8988T (cell line): ENCODE results near the gene CDX1.

ENCODE experiments used
- DNase-seq: peaks from one replicate; pipeline ENCODE4 v3.0.0; 2011

CDX1 gene

DNA sequence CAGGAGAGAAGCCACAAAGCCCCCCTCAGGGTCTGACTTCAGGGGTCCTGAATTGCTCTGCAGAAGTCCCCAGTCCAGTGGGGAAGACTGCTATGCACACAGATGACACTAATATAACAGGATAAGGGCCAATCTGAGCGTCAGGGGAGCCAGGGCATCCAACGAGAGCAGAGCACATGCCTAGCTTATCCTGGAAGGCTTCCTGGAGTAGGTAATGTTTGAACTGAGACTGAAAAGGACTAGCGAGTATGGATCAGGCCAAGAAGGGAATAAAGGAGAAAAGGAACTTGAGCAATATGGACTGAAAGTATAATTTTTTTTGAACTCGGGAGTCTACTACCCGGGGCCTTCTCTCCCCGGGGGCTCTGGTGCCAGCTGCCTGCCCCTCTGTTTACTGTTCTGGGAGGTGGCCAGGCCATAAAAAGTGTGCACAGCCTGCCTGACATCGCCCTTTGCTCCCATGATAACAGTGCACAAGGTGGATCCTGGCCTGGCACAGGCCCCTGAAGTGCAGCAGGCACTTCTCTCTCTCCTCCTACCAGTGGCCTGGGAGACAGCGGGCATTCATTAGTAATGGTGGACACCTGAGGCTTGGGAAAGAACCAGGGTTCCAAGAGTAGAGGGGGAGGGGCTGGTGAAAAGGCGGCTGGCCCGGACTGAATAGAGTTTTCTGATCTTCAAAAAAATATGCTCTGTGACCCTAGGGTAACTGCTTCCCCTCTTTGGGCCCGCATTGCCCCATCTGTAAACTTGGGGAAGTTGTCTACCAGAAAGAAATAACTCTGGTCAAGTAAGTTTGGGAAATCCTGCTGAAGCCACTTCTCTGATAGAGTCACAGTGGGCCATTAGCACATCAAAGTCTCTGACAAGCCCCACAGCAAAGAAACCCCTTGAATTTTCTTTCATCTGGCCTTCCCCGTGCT lies 18.7 kb downstream of the CDX1 start:
- DNase-seq = no peak

- DNase-seq = no peak
Measured at GRCh38 chr5:150186137-150186536, 19.6 kb downstream of the CDX1 start.

DNA sequence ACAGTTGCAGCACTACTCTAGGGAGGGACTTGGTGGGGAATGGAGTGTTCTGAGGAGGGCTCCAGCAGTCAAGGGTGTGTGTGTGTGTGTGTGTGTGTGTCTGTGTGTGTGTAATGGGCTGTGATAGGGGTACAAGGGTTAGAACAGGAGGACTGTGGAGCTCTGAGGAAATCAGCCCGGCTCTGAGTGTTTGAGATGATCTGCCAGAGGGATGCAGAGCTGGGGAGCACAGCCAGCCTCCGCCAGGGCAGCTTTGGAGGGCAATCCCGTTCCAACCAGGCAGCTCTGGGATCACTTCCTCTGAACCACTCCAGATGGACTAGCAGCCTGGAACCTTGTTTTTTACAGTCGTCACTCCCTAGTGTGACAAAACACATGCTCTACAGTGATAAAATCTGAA lies 20.3 kb downstream of the CDX1 start:
- DNase-seq = no peak

GRCh38 chr5:150188146-150188842 lies 21.7 kb downstream of the CDX1 start:
- DNase-seq = no peak

- DNase-seq = no peak
Measured at GRCh38 chr5:150189326-150189725, 22.7 kb downstream of the CDX1 start.

DNA sequence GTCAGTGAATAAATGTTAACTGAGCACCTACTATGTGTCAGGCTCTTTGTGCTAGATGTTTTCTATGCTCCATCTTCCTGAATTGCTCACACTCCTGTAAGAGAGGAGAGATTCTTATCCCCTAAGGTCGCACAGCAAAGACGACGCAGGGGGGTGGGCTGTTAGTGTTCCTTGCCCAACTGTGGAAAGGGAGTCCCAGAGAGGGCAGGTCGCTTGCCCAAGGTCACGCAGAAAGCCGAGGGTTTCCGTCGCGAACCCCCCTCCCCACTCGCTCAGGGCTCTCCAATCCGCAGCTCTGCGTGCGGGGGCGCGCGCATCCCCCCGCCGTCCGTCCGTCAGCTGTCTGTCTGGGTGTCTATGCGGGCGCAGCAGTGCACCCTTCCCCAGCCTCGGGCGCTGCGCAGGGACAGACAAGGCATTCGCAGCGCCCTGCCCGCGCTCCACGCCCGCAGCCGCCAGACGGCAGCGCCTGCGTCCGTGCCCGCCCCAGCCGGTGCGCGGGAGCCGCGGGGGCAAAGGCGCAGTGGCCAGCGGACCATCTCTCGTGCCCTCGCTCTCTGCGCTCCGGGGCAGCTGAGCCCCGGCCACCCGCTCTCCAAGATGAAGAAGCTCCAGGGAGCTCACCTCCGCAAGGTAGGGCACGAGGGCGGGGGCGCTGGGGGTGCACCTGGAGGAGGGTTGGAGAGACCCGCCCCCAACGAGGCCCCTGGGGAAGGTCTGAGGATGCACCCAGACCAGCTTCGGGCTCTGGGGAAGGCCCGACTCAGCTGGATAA lies 23.3 kb downstream of the CDX1 start, which contains the start of gene SLC6A7:
SLC6A7 (plus strand) TSS at position 335 of the 775 bp plus-strand sequence; CDS start at position 601, 266 bp downstream.
- DNase-seq = no peak

GRCh38 chr5:150190503-150190979 lies 24.0 kb downstream of the CDX1 start:
- DNase-seq = no peak

- DNase-seq = no peak
Measured at GRCh38 chr5:150190987-150191386, 24.4 kb downstream of the CDX1 start.

GRCh38 chr5:150192462-150192861 lies 25.9 kb downstream of the CDX1 start:
- no peak for DNase-seq

GRCh38 chr5:150195736-150196485 lies 29.3 kb downstream of the CDX1 start:
- DNase-seq = no peak

DNA sequence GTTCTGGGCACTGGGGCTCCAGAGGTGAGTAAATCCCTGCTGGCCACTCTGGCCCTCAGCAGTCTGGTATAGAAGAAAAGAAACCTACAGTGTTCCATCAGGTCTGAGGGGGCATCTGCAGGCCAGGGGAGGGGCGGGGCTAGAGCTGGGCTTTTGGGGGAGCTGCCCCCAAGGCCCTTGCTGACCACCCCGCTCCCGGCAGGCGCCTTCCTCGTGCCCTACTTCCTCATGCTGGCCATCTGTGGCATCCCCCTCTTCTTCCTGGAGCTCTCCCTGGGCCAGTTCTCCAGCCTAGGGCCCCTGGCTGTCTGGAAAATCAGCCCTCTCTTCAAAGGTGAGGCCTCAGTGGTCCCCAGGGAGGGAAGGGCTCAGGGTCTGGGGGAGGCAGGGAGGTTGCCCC lies 29.9 kb downstream of the CDX1 start:
- DNase-seq = no peak

DNA sequence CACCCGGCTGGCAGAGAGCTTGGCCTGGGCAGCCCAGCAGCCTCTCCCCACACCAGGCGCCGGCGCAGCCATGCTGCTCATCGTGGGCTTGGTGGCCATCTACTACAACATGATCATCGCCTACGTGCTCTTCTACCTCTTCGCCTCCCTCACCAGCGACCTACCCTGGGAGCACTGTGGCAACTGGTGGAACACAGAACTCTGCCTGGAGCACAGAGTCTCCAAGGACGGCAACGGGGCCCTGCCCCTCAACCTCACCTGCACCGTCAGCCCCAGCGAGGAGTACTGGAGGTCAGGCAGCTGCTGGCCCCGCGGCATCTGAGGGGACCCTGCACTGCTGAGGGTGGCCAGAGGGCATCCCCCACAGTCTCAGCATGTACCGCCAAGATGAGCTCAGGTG lies 30.4 kb downstream of the CDX1 start:
- DNase-seq = no peak

GRCh38 chr5:150197476-150197875 lies 30.9 kb downstream of the CDX1 start:
- DNase-seq = no peak

GRCh38 chr5:150202501-150202900 lies 35.9 kb downstream of the CDX1 start:
- no peak for DNase-seq

DNA sequence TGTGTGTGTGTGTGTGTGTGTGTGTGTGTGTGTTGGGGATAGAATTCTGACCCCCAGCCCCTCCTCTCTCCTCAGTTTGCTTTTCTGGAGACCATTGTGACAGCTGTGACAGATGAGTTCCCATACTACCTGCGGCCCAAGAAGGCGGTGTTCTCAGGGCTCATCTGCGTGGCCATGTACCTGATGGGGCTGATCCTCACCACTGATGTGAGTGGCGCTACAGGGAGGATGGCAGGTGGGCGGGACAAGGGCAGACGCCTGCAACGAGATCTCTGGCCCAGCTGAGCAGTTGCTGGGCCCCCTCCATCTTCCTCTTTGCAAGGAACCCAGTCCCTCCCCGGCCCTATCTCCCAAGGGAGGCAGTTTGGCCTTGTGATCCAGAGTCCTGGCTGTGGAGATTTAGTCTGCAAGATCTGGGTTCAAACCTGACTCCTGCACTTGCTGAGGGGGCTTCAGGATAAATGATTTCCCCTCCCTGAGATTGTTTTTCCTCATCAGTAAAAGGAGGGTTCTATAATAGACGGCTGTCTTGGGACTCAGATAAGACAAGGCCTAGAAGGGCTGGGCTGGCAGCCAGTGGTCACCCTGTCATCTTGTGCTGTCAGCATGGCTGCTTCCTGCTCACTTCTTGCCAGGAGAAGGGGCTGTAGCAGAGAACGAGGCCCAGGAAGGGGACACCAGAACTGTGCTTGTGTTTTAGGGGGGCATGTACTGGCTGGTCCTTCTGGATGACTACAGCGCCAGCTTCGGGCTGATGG lies 37.4 kb downstream of the CDX1 start:
- no peak for DNase-seq

GRCh38 chr5:150204590-150204960 lies 38.0 kb downstream of the CDX1 start:
- no peak for DNase-seq

DNA sequence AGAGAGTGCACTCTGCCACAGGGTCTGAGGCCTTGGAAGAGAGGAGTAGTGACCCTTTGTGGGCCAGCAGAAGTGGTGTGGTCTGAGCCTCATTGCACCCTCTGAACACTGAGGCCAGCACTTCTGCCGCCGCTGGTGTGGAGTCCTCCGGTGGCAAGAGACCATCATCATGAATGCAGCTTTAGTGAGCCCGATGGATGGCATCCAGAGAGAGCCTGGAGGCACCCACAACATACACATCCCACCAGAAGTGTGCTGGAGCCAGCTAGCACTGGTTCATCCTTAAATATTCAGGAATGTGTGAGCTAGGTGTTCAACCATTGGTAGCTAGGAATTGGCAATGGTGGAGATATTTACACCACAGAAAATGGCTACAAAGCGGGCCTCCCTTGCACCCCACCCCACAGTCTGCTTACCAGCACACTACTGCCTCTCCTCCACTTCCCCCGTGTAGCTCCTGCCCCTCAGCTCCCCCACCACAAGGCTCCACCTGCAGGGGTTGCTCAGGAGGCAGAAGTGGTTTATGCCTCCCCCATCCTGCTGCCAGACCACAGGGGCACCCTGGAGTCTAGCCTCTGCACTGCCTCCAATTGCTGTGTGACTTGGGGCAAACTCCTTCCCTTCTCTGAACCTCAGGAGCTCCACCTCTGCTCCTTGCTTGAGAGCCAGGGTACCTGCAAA lies 39.7 kb downstream of the CDX1 start:
- no peak for DNase-seq

DNA sequence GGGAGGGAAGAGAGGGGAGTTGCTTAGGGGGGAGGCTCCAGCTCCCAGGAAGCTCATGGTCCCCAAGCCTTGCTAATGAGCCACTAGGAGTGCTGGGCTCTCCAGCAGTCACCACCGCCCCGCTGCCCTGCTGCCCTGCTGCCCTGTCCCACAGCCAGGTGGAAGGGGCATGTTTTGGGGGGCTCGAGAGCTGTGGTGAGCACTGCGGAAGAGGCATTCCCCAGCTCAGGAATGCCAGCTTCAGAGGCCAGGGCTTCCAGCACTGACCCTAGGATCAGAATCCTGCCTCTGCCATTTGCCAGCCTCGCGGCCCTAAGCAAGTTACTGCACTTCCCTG lies 40.2 kb downstream of the CDX1 start:
- DNase-seq = no peak

GRCh38 chr5:150208187-150209098 lies 41.9 kb downstream of the CDX1 start:
- DNase-seq = no peak

DNA sequence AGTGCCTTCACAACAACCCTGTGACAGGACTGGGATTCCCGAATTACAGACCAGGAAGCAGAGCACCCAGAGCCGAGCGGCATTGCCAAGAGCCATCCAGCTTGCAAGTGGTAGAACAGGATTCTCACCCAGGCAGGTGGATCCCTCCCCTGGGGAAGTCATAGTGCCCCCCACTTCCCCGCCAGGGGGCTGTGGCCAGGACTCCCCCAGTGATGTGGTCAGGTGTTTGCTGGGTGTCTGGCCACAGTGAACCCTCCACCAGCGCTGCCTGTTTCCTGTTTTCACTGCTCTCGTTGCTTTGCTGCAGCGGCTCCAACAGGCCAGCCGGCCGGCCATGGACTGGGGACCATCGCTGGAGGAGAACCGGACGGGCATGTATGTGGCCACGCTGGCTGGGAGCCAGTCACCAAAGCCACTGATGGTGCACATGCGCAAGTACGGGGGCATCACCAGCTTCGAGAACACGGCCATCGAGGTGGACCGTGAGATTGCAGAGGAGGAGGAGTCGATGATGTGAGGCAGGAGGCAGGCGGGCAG lies 42.6 kb downstream of the CDX1 start:
- no peak for DNase-seq
